ENCODE results near the gene THTPA. TPM values are rescaled to one million over a fixed set of nuclear protein-coding genes. Genes with fewer than 3 reads are reported as not detected.

THTPA gene, protein sequence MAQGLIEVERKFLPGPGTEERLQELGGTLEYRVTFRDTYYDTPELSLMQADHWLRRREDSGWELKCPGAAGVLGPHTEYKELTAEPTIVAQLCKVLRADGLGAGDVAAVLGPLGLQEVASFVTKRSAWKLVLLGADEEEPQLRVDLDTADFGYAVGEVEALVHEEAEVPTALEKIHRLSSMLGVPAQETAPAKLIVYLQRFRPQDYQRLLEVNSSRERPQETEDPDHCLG
- 34.8 TPM for polyA plus RNA-seq
- long read RNA-seq, donor 1, partial matches to known transcripts: 0 of 7 reads
- long read RNA-seq, donor 1, other reads (novel, unspliced or antisense): 0 of 7 reads
- long read RNA-seq, donor 2, transcript THTPA-201 (2 exons, 2,860 nt): major isoform, 6 of 15 reads
- long read RNA-seq, donor 2, partial matches to known transcripts: 0 of 15 reads
- long read RNA-seq, donor 2, other reads (novel, unspliced or antisense): 0 of 15 reads
- long read RNA-seq, donor 3: 0 reads
- long read RNA-seq, donor 4, partial matches to known transcripts: 0 of 1 reads
- long read RNA-seq, donor 4, other reads (novel, unspliced or antisense): 0 of 1 reads
- long read RNA-seq, donor 5, partial matches to known transcripts: 0 of 3 reads
- long read RNA-seq, donor 5, other reads (novel, unspliced or antisense): 0 of 3 reads
- long read RNA-seq, donor 6, transcript THTPA-202 (3 exons, 1,779 nt): major isoform, 5 of 14 reads
- long read RNA-seq, donor 6, transcript THTPA-201 (2 exons, 2,860 nt): major isoform, 5 of 14 reads
- long read RNA-seq, donor 6, partial matches to known transcripts: 0 of 14 reads
- long read RNA-seq, donor 6, other reads (novel, unspliced or antisense): 0 of 14 reads
- long read RNA-seq, donor 7, partial matches to known transcripts: 0 of 3 reads
- long read RNA-seq, donor 7, other reads (novel, unspliced or antisense): 0 of 3 reads
- long read RNA-seq, donor 8, transcript THTPA-205 (2 exons, 571 nt): major isoform, 10 of 19 reads
- long read RNA-seq, donor 8, transcript THTPA-201 (2 exons, 2,860 nt): minor isoform, 5 of 19 reads
- long read RNA-seq, donor 8, partial matches to known transcripts: 0 of 19 reads
- long read RNA-seq, donor 8, other reads (novel, unspliced or antisense): 0 of 19 reads
- long read RNA-seq, donor 9, transcript THTPA-201 (2 exons, 2,860 nt): major isoform, 5 of 10 reads
- long read RNA-seq, donor 9, partial matches to known transcripts: 0 of 10 reads
- long read RNA-seq, donor 9, other reads (novel, unspliced or antisense): 0 of 10 reads
- long read RNA-seq, donor 10, transcript THTPA-201 (2 exons, 2,860 nt): major isoform, 6 of 12 reads
- long read RNA-seq, donor 10, partial matches to known transcripts: 0 of 12 reads
- long read RNA-seq, donor 10, other reads (novel, unspliced or antisense): 0 of 12 reads
- long read RNA-seq, donor 11, transcript THTPA-201 (2 exons, 2,860 nt): major isoform, 6 of 13 reads
- long read RNA-seq, donor 11, partial matches to known transcripts: 0 of 13 reads
- long read RNA-seq, donor 11, other reads (novel, unspliced or antisense): 0 of 13 reads

DNA sequence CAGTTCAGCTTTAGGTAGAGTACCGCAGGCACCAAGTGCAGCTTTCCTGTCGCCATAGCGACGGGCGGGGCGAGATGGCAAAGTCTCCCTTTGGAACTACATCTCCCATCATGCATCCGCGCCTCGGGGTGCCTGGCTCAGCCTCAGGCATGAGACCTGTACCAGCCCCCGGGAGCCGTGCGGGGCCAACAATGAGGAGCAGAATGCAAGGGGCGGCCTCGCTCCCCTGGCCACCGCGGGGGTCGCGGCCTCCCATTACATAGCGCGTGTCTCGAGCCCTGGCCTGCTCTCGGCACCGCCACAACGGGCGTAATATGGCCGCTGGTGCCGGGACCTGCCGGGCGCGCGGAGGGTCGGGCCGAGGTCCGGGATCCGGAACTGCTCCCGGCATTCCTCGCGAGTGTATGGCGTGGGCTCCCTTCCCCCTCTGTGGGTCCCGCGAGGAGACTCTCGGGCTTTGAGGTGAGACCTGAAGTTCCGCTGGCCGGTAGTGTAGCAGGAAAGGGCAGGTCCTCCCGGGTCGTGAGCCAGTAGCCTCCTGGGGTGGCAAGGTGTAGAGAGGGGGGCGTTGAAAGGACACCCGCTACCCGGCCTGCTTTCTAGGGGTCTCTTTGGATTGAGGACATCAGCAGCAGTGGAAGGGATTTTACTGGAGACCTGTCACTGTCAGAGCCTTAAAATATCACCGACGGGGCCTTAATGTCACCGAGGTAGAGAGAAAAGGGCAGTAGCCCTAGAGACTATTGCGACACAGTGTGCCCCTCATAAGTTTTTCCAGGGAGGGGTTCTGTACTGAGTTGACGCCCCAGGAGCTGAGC, at the start of gene THTPA:
Gene THTPA (plus strand): TSS at position 390 of the 818 bp plus-strand sequence. CDS start 487 bp downstream, outside the sequence.
- peaks cover 22% of the 10 kb centered on the region for H3K36me3 ChIP-seq (ENCODE audit: control insufficient read depth, insufficient read depth, low read length)
- peak within 1 kb of the TSS; percentile 94 for H3K27ac ChIP-seq (ENCODE audit: low read length)
- H3K4me1 ChIP-seq (ENCODE audit: control insufficient read depth, insufficient read depth, low read length): peaks cover 31% of the 10 kb centered on the region
- H3K9me3 ChIP-seq (ENCODE audit: control insufficient read depth, low read depth, low read length): peaks cover 2% of the 10 kb centered on the region
- no CpG with 5 or more reads among the region's 54 CpGs for WGBS (ENCODE audit: insufficient coverage, low lambda C conversion rate)
- peak within 1 kb of the TSS; percentile 87 for H3K4me3 ChIP-seq (ENCODE audit: low read length)
- no peaks in the 10 kb centered on the region for H3K27me3 ChIP-seq (ENCODE audit: control insufficient read depth, insufficient read depth, low read length)
- DNase-seq: peak; percentile 90 to 96

DNA sequence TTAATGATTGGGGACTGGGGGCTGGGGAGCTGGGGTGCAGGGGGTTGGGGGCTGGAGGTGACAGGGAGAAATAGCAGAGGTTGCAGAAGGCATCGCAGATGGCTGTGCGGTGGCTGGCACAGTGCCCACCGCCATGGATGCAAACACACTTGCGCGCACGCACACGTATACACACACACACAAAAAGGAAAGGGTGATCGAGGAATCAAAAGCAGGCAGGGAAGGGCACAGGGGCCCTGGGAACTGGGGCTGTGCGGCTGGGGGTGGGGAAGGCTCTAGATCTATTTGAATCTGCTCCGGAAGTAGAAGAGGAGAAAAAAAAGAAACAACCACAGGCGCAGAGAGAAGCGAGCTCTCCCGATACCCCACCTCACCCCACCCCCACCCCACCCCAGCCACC, 43.9 kb upstream of the THTPA start:
- Histone ChIP-seq H3K9me3 (ENCODE audit: control insufficient read depth, low read depth, low read length) (no peaks in the 10 kb centered on the region), H3K4me1 (ENCODE audit: control insufficient read depth, insufficient read depth, low read length) (no peaks in the 10 kb centered on the region), H3K36me3 (ENCODE audit: control insufficient read depth, insufficient read depth, low read length) (no peaks in the 10 kb centered on the region), H3K27me3 (ENCODE audit: control insufficient read depth, insufficient read depth, low read length) (no peaks in the 10 kb centered on the region), H3K4me3 (ENCODE audit: low read length) (no peak overlapping the region), H3K27ac (ENCODE audit: low read length) (no peak overlapping the region)
- no CpG with 5 or more reads among the region's 13 CpGs for WGBS (ENCODE audit: insufficient coverage, low lambda C conversion rate)
- DNase-seq: no peak

DNA sequence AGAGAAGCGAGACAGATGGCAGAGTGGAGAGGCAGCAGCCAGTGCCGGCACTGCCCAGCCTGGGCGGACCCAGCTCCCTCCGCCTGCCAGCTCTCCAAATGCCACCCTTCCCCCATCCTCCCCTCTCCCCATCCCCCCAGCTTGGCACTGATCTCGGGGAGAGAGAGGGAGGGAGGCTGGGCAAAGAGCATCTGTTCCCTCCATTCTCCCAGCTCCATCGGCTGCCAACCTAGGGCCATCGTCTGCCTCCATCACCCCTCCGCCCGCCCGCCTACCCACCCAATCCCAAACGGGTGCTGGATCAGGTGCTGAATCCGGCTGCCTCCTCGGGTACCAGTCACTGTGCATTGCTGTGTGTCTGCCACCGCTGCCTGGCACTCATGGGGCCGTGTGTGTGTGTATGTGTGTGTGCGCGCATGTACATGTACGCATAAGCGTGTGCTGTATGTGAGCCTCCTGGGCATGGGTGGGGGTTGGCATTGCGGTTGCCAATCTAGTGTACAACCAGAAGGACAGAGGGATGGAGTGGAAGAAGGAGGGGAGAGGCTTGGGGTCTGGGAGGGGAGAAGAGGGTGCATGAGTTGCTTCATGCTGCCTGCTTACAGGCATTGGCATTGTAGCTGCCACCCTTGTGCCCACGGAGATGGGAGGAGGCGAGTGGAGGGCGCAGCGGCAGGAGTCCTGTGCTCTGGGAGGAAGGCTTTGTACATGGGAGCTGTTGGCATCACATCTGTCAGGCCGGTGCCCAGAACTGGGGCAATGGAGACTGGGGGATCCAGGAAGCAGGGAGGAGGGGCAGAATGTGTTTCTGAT, 42.9 kb upstream of the THTPA start:
- Histone ChIP-seq H3K4me1 (ENCODE audit: control insufficient read depth, insufficient read depth, low read length) (no peaks in the 10 kb centered on the region), H3K27ac (ENCODE audit: low read length) (no peak overlapping the region), H3K9me3 (ENCODE audit: control insufficient read depth, low read depth, low read length) (no peaks in the 10 kb centered on the region), H3K27me3 (ENCODE audit: control insufficient read depth, insufficient read depth, low read length) (no peaks in the 10 kb centered on the region), H3K4me3 (ENCODE audit: low read length) (no peak overlapping the region), H3K36me3 (ENCODE audit: control insufficient read depth, insufficient read depth, low read length) (no peaks in the 10 kb centered on the region)
- 100% methylated on average over 4 of the region's 25 CpGs for WGBS (ENCODE audit: insufficient coverage, low lambda C conversion rate)
- DNase-seq: no peak

DNA sequence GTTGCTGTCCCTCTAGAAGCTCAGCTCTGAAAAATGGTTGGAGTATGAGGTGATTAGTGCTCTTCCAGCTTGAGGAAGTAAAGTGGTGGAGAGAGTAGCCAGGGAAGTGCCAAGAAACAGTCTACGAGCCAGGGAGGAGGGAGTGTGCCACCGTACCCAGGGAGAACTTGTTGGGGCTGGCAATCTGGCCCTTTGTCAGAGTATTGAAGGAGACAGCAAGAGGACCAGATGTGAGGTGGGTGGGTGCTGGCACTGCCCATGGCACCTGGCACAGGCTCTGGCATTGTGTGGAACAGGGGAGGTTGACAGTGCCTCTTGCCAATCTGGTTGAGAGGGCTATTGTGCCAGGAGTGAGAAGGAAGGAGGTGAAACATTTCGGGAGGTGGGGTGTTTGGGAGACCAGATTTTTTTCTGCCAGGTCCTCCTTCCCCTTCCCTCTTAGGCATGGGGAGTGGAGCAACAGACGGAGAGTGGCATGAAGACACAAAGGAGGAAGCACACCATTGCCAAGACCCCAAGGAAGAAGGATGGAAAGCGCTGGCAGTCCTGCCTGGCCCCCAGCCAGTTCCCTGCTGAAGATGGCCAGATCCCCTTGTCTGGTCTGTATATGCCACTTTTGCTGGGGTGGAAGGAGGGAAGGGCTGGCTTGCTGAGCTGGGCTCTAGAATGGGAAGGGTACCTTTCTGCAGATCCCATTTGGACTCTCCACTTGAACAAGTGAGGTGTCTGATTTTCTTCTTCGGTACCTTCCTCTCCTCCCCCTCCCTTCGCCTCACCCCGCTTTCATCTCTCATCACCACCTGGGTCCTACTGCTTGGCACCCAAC, 42.0 kb upstream of the THTPA start:
- no CpG with 5 or more reads among the region's 8 CpGs for WGBS (ENCODE audit: insufficient coverage, low lambda C conversion rate)
- H3K4me1 ChIP-seq (ENCODE audit: control insufficient read depth, insufficient read depth, low read length): no peaks in the 10 kb centered on the region
- H3K27ac ChIP-seq (ENCODE audit: low read length): no peak overlapping the region

DNA sequence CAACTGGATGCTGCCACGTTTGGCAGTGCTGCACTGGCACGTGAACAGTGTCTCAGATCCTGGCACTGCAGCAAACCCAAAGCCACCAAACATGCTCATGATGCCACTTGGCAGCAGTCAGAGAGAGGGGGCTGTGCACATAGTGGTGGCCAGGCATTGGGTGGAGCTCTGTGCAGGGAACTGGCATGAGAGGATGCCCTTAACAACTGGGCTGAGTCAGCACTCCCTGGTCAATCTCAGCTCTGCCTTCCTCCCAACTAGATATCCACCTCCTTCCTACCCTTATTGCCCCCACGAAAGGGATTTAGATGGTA, 41.5 kb upstream of the THTPA start:
- WGBS (ENCODE audit: insufficient coverage, low lambda C conversion rate): no CpG with 5 or more reads among the region's 3 CpGs

More for the DNA sequence above, 42.0 kb upstream of the THTPA start:
- no peak for DNase-seq
- no peaks in the 10 kb centered on the region for H3K9me3 ChIP-seq (ENCODE audit: control insufficient read depth, low read depth, low read length)
- no peaks in the 10 kb centered on the region for H3K36me3 ChIP-seq (ENCODE audit: control insufficient read depth, insufficient read depth, low read length)
- no peak overlapping the region for H3K4me3 ChIP-seq (ENCODE audit: low read length)
- no peaks in the 10 kb centered on the region for H3K27me3 ChIP-seq (ENCODE audit: control insufficient read depth, insufficient read depth, low read length)

DNA sequence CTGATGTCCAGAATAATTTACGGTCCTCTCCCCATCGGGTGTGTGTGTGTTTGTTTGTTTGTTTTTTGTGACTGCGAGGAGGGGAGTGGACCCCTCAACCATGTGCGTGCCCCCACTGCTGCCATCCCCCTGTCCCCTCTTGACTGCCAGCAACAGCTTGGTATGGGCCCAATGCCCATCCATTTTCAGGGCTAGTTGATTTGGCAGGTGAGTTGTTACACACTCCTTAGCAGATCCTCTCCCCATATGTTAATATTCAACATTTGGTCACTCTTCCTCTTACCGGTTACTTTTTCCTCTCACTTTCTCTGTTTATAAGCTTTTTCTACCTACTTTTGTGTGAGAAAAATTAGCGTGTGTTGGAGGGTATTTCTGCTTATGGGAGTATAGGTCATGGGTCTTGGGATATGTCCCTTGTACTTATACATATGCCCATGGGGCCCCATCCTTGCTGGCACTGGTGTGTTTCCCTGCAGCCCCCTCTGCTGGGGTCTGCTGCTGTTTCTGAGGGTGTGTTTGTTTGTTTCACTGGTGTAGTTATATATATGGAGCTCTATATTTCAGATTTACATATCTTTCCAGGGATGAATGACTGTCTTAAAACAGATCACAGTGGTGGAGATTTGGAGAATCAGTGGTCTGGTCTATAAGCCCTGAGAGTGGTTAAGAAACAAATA, 38.3 kb upstream of the THTPA start:
- no peaks in the 10 kb centered on the region for H3K9me3 ChIP-seq (ENCODE audit: control insufficient read depth, low read depth, low read length)
- no peak overlapping the region for H3K4me3 ChIP-seq (ENCODE audit: low read length)
- 72% methylated on average over 2 of the region's 6 CpGs for WGBS (ENCODE audit: insufficient coverage, low lambda C conversion rate)
- no peaks in the 10 kb centered on the region for H3K4me1 ChIP-seq (ENCODE audit: control insufficient read depth, insufficient read depth, low read length)
- DNase-seq: no peak
- H3K27me3 ChIP-seq (ENCODE audit: control insufficient read depth, insufficient read depth, low read length): no peaks in the 10 kb centered on the region
- H3K27ac ChIP-seq (ENCODE audit: low read length): no peak overlapping the region
- no peaks in the 10 kb centered on the region for H3K36me3 ChIP-seq (ENCODE audit: control insufficient read depth, insufficient read depth, low read length)

More for the DNA sequence above, 41.5 kb upstream of the THTPA start:
- H3K9me3 ChIP-seq (ENCODE audit: control insufficient read depth, low read depth, low read length): no peaks in the 10 kb centered on the region
- no peaks in the 10 kb centered on the region for H3K4me1 ChIP-seq (ENCODE audit: control insufficient read depth, insufficient read depth, low read length)
- H3K36me3 ChIP-seq (ENCODE audit: control insufficient read depth, insufficient read depth, low read length): no peaks in the 10 kb centered on the region
- DNase-seq: no peak
- H3K27ac ChIP-seq (ENCODE audit: low read length): no peak overlapping the region
- H3K27me3 ChIP-seq (ENCODE audit: control insufficient read depth, insufficient read depth, low read length): no peaks in the 10 kb centered on the region
- H3K4me3 ChIP-seq (ENCODE audit: low read length): no peak overlapping the region

DNA sequence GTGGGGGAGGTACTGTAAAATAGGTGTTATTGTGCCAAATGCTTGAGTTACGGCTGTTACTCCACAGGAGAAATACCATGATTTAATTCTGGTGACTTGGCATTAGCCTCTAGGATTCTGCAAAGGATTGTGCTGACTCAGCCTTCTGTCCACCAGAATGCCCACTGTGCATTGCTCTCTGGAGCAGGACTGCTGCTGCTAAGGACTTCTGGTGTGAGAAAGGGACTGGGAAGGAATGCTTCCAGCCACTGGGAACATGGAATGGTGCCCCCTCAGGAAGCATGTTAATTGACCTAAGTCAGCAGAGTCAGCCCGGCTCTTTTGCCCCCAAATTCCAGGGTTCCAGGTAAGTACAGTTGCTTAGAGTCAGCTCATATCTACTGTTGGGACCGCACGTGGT, 37.4 kb upstream of the THTPA start:
- WGBS (ENCODE audit: insufficient coverage, low lambda C conversion rate): no CpG with 5 or more reads among the region's 4 CpGs
- DNase-seq: no peak
- Histone ChIP-seq H3K9me3 (ENCODE audit: control insufficient read depth, low read depth, low read length) (no peaks in the 10 kb centered on the region), H3K27ac (ENCODE audit: low read length) (no peak overlapping the region), H3K4me3 (ENCODE audit: low read length) (no peak overlapping the region), H3K27me3 (ENCODE audit: control insufficient read depth, insufficient read depth, low read length) (no peaks in the 10 kb centered on the region), H3K36me3 (ENCODE audit: control insufficient read depth, insufficient read depth, low read length) (no peaks in the 10 kb centered on the region), H3K4me1 (ENCODE audit: control insufficient read depth, insufficient read depth, low read length) (no peaks in the 10 kb centered on the region)

DNA sequence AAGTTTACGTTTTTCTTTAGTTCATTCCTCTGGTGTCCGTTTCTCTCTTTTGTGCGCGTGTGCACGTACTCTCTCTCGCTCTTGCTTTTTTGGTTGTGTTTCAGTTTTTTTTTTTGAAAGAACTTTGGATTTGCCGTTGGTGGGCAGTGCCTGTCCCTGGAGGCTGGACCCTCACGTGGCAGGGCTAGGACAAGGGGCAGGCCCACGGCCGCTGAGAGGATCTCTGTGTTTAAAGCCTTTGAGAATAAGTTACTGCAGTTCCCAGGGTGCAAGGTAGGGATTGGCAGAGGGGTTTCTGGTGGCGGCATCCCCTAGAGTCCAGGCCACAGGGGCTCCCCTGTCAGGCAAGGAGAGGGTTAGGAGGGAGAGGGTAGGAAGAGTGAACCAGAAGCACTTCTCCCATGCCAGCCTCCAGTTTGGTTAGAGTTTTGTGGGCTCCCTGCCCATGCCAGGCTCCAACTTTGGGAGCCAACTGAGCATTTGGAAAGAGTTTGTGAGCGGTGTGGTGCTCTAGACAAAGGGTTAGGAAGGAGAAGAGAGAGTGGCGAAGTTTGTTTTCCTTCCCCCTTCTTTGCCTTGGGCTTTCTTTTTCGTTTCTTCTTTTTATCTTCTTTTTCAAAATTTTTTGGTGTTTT, 35.1 kb upstream of the THTPA start:
- Histone ChIP-seq H3K27me3 (ENCODE audit: control insufficient read depth, insufficient read depth, low read length) (no peaks in the 10 kb centered on the region), H3K4me3 (ENCODE audit: low read length) (no peak overlapping the region), H3K4me1 (ENCODE audit: control insufficient read depth, insufficient read depth, low read length) (no peaks in the 10 kb centered on the region), H3K9me3 (ENCODE audit: control insufficient read depth, low read depth, low read length) (no peaks in the 10 kb centered on the region), H3K27ac (ENCODE audit: low read length) (no peak overlapping the region), H3K36me3 (ENCODE audit: control insufficient read depth, insufficient read depth, low read length) (no peaks in the 10 kb centered on the region)
- DNase-seq: no peak
- WGBS (ENCODE audit: insufficient coverage, low lambda C conversion rate): 93% methylated on average over 4 of the region's 14 CpGs
